Neural cell (in vitro differentiated cells): ENCODE data around the gene DKK1.

Experiments
- POLR2AphosphoS5 ChIP-seq: IDR thresholded peaks from 2 replicates; pipeline ENCODE4 v1.6.1; 2012
- TF ChIP-seq, protein P1 (sequence below): fragments of 450-650 bp; IDR thresholded peaks from 2 replicates; pipeline ENCODE4 v1.5.1; 2014; ENCODE audit warnings: antibody characterized with exemption, mild to moderate bottlenecking, moderate library complexity; ENCODE audit not compliant: poor library complexity, severe bottlenecking

DNA sequence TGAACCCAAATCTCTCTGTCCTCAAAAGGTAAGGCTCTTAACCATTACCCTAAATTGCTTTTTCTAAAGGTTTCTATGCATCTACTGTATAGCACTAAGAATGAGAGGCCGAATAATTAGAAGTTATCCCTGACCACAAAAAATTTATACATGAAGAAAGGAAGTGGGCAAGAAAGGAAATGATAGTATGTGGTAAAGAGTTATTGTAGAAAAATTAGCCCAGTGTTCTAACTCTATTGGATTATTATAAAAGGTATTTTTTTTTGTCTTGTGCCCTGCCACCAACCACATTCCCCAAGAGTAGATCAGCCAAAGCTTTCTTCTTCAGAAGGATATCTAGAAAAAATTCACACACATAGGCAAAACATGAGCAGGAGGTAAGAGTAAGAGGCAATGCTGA lies 45.4 kb downstream of the DKK1 start:
- TF ChIP-seq, protein P1, sequence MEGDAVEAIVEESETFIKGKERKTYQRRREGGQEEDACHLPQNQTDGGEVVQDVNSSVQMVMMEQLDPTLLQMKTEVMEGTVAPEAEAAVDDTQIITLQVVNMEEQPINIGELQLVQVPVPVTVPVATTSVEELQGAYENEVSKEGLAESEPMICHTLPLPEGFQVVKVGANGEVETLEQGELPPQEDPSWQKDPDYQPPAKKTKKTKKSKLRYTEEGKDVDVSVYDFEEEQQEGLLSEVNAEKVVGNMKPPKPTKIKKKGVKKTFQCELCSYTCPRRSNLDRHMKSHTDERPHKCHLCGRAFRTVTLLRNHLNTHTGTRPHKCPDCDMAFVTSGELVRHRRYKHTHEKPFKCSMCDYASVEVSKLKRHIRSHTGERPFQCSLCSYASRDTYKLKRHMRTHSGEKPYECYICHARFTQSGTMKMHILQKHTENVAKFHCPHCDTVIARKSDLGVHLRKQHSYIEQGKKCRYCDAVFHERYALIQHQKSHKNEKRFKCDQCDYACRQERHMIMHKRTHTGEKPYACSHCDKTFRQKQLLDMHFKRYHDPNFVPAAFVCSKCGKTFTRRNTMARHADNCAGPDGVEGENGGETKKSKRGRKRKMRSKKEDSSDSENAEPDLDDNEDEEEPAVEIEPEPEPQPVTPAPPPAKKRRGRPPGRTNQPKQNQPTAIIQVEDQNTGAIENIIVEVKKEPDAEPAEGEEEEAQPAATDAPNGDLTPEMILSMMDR = no peak
- no peak for TF ChIP-seq POLR2AphosphoS5
